ENCODE results near the gene EMP2.
A peak's percentile ranks its signal among the peaks of the same experiment; 100 is the strongest.
"Not testable (repeated sequence)": the region's sequence is repeated elsewhere in the genome, so short reads cannot be mapped to it uniquely, and the experiment has no call there.

Gene EMP2

GRCh38 chr16:10519929-10520868 is 60.2 kb downstream of the EMP2 start:
- DNase-seq = no peak

GRCh38 chr16:10519297-10519696 is 61.1 kb downstream of the EMP2 start:
- no peak for DNase-seq

GRCh38 chr16:10518479-10519041 is 61.8 kb downstream of the EMP2 start:
- DNase-seq = no peak

- DNase-seq = no peak
Measured at GRCh38 chr16:10517868-10518267, 62.5 kb downstream of the EMP2 start.

GRCh38 chr16:10514369-10515055 is 65.9 kb downstream of the EMP2 start:
- peak in 4 of 6 experiments; percentile 10 to 50 (median 39) for DNase-seq

- no peak for DNase-seq
Measured at GRCh38 chr16:10511829-10512228, 68.6 kb downstream of the EMP2 start.

- DNase-seq = no peak
Measured at GRCh38 chr16:10510279-10510678, 70.1 kb downstream of the EMP2 start.

- peak; percentile 10 to 78 (median 54) for DNase-seq
Measured at GRCh38 chr16:10509534-10510025, 70.8 kb downstream of the EMP2 start.

- DNase-seq = not testable (repeated sequence)
Measured at GRCh38 chr16:10505286-10505685, 75.1 kb downstream of the EMP2 start.

- no peak for DNase-seq
Measured at GRCh38 chr16:10504404-10504885, 76.0 kb downstream of the EMP2 start.

- DNase-seq = no peak
Measured at GRCh38 chr16:10502776-10503175, 77.6 kb downstream of the EMP2 start.

- DNase-seq = no peak
Measured at GRCh38 chr16:10501016-10501607, 79.3 kb downstream of the EMP2 start.

- DNase-seq = no peak
Measured at GRCh38 chr16:10500582-10500981, 79.8 kb downstream of the EMP2 start.

GRCh38 chr16:10497132-10498101 is 83.0 kb downstream of the EMP2 start:
- no peak for DNase-seq

GRCh38 chr16:10495031-10495345 is 85.4 kb downstream of the EMP2 start:
- no peak for DNase-seq

- no peak for DNase-seq
Measured at GRCh38 chr16:10494343-10495030, 85.9 kb downstream of the EMP2 start.

GRCh38 chr16:10493276-10493675 is 87.1 kb downstream of the EMP2 start:
- no peak for DNase-seq

- DNase-seq = no peak
Measured at GRCh38 chr16:10490141-10490540, 90.3 kb downstream of the EMP2 start.

- no peak for DNase-seq
Measured at GRCh38 chr16:10485698-10486382, 94.6 kb downstream of the EMP2 start.

GRCh38 chr16:10485159-10485558 is 95.2 kb downstream of the EMP2 start:
- DNase-seq = no peak

GRCh38 chr16:10480151-10480550 is 100.2 kb downstream of the EMP2 start:
- no peak for DNase-seq

Measured in stimulated activated naive CD4-positive, alpha-beta T cell (primary cell).